Esophagus muscularis mucosa (tissue), 4 donors: ENCODE data around the gene UACA. TPM values are rescaled to one million over a fixed set of nuclear protein-coding genes. Genes with fewer than 3 reads are reported as not detected.

Source experiments
- DNase-seq: peaks from one replicate; pipeline ENCODE4 v3.0.0-alpha.2; 2017; ENCODE audit errors: extremely low spot score
- H3K27ac ChIP-seq, 4 donors: fragments of 200-600 bp; sonication (generic); replicated peaks in 1 of 4; 1 replicate in 3 of 4; 2 replicates in 1 of 4; pipeline ENCODE4 v1.5.1; 2016 to 2019; ENCODE audit warnings: mild to moderate bottlenecking in 1 of 4
- H3K27me3 ChIP-seq, 4 donors: fragments of 200-600 bp; sonication (generic); one replicate each; pipeline versions ENCODE4 v1.5.1 to v1.6.0; 2016 to 2019
- H3K36me3 ChIP-seq, 4 donors: fragments of 200-600 bp; sonication (generic); one replicate each; pipeline ENCODE4 v1.5.1; 2016 to 2019
- H3K4me1 ChIP-seq, 4 donors: fragments of 200-600 bp; sonication (generic); one replicate each; pipeline ENCODE4 v1.5.1; 2016 to 2019
- H3K4me3 ChIP-seq, 4 donors: fragments of 200-600 bp; sonication (generic); 1 replicate in 2 of 4; 2 replicates in 2 of 4; pipeline ENCODE4 v1.5.1; 2016 to 2019; ENCODE audit warnings: mild to moderate bottlenecking in 4 of 4, moderate library complexity in 1 of 4
- H3K9me3 ChIP-seq, 4 donors: fragments of 200-600 bp; sonication (generic); 1 replicate in 3 of 4; 2 replicates in 1 of 4; pipeline ENCODE4 v1.5.1; 2016 to 2019
- CTCF ChIP-seq, 3 experiments: fragments of 200-600 bp in 2 of 3; fragments of 450-650 bp in 1 of 3; sonication (generic) in 2 of 3; IDR thresholded peaks; one replicate each; pipeline ENCODE4 v1.5.1; 2017 to 2019; ENCODE audit warnings: antibody characterized with exemption in 3 of 3, mild to moderate bottlenecking in 2 of 3, moderate library complexity in 1 of 3
- EP300 ChIP-seq: sonication (generic); formaldehyde crosslinking; IDR thresholded peaks from one replicate; pipeline ENCODE4 v1.6.1; 2017; ENCODE audit warnings: antibody characterized with exemption
- POLR2A ChIP-seq: fragments of 450-650 bp; IDR thresholded peaks from one replicate; pipeline ENCODE4 v1.6.1; 2017; ENCODE audit warnings: antibody characterized with exemption, moderate library complexity, mild to moderate bottlenecking, low read depth
- POLR2AphosphoS5 ChIP-seq, 2 donors: sonication (generic); formaldehyde crosslinking; IDR thresholded peaks; one replicate each; pipeline ENCODE4 v1.6.1; 2017; ENCODE audit warnings: antibody characterized with exemption in 2 of 2
- WGBS: methylation state at CpG from one replicate; pipeline ENCODE4 v1.1.5; 2018; 5-methylcytosine and 5-hydroxymethylcytosine counted together
- intact Hi-C: fragments of 100-400 bp; cut with DNase I; formaldehyde crosslinking; loops from one replicate; pipeline ENCODE4 v1.15.1; 2023
- total RNA-seq, 4 donors: library from RNA; depleted of rRNA; stranded (reverse); fragments of >200 nt; gene quantifications; one replicate each; pipeline versions ENCODE4 v1.1.0 to v1.2.1, GENCODE V29; 2016

UACA gene
- total RNA-seq, 4 donors from 2014 or later = 23.9 to 40.7 (median 28.9) TPM

DNA sequence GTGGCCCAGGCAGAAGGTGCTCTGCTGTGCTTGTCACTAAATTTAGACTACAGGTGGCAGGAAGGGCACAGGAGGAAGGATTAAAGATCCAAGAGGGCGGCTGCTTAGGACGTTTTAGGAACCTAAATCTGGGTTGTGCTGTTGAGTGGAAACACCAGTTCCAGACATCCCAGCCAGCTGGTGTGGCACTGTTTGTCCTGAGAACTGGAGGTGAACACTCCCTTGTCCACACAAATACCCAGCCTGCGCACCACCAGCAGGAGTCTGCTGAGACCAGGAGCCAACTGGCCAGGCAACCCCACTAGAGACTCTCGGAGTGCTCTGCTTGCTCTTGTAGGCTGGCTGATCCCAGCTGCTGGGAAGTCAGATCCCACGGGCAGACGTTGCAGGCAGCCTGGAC is 30.3 kb upstream of the UACA start:
- H3K36me3 ChIP-seq = no peaks in the 10 kb centered on the region
- intact Hi-C loops = no loop called here
- TF ChIP-seq POLR2AphosphoS5 (IDR thresholded peaks at IDR 0.05) (no peak), EP300 (no peak), CTCF (IDR thresholded peaks at IDR 0.05) (no peak), POLR2A (no peak)
- H3K27me3 ChIP-seq = no peaks in the 10 kb centered on the region
- WGBS = 84% methylated on average over 6 of the region's 6 CpGs
- H3K9me3 ChIP-seq = no peaks in the 10 kb centered on the region
- no peak overlapping the region for H3K4me3 ChIP-seq
- H3K27ac ChIP-seq = no peak overlapping the region
- no peaks in the 10 kb centered on the region for H3K4me1 ChIP-seq
- no peak for DNase-seq

DNA sequence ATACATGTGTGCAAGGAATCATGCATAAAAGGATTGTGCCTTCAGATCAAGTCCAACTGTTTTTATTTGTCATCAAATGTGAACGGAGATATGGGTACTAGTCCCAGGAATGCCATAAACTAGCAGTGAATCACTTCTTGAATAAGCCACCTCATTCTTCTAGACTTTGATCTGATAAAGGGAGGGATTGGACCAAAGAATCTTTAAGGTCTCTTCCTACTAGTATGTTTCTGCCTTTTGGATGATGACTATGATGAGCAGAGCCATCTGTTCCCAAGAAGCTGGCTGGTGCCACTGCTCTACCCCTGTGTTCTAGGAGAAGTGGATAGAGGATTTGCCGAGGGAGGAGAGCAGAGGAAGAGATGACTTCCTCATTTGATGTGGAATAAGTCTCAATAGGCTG is 28.8 kb upstream of the UACA start:
- no peak overlapping the region for H3K27ac ChIP-seq
- TF ChIP-seq POLR2AphosphoS5 (IDR thresholded peaks at IDR 0.05) = no peak
- no peak for TF ChIP-seq EP300
- no peak for TF ChIP-seq POLR2A
- intact Hi-C loops = no loop called here
- H3K27me3 ChIP-seq = no peaks in the 10 kb centered on the region
- H3K36me3 ChIP-seq = no peaks in the 10 kb centered on the region
- no peak overlapping the region for H3K4me3 ChIP-seq
- 87% methylated on average over 2 of the region's 2 CpGs for WGBS
- no peak for DNase-seq
- H3K9me3 ChIP-seq = no peaks in the 10 kb centered on the region
- no peaks in the 10 kb centered on the region for H3K4me1 ChIP-seq

DNA sequence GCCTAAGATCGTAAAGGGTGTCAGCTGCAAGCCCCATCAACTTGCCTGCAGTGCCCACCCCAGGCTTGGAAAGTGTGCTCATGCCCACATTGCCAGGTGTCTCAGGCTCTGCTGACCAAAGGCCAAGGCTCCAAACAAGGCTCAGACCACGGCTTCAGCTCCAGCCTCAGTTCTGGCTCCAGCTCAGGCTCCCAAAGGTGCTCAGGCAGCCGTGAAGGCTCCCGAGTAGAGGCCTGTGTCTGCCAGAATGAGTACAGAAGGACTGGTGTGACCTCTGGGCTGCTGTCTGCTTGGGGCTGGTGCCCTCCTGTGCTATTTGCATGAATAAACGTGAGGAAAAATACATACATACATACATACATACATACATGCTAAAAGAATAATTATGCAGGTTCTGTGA is 27.9 kb upstream of the UACA start:
- H3K36me3 ChIP-seq = no peaks in the 10 kb centered on the region
- no peak overlapping the region for H3K4me3 ChIP-seq
- 94% methylated on average over 4 of the region's 5 CpGs for WGBS
- no peaks in the 10 kb centered on the region for H3K4me1 ChIP-seq
- no peaks in the 10 kb centered on the region for H3K9me3 ChIP-seq
- no peak for DNase-seq
- intact Hi-C loops = no loop called here
- no peaks in the 10 kb centered on the region for H3K27me3 ChIP-seq
- H3K27ac ChIP-seq = no peak overlapping the region
- TF ChIP-seq EP300 = no peak
- TF ChIP-seq POLR2AphosphoS5 (IDR thresholded peaks at IDR 0.05) = no peak
- TF ChIP-seq CTCF (IDR thresholded peaks at IDR 0.05) = no peak
- TF ChIP-seq POLR2A = no peak

DNA sequence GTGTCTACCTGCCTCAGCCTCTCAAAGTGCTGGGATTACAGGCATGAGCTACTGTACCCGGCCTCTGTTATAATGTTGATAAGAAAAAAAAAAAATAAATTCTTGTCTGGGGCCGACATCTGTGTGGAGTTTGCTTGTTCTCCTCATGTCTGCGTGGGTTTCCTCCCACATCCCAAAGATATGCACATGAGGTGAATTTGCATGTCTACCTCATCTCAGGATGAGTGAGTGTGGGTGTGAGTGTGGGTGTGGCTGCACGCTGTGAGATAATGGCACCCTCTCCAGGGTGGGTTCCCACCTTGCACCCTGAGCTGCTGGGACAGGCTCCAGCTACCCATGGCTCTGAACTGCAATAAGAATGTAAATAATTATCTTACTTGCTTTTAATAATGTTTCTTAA is 25.9 kb upstream of the UACA start:
- intact Hi-C loops = no loop called here

More for the DNA sequence above, 25.9 kb upstream of the UACA start:
- TF ChIP-seq CTCF (IDR thresholded peaks at IDR 0.05) = no peak
- no peak for TF ChIP-seq POLR2AphosphoS5 (IDR thresholded peaks at IDR 0.05)
- TF ChIP-seq POLR2A = no peak
- no peak for TF ChIP-seq EP300
- Histone ChIP-seq H3K9me3 (no peaks in the 10 kb centered on the region), H3K27ac (no peak overlapping the region), H3K27me3 (no peaks in the 10 kb centered on the region), H3K4me3 (no peak overlapping the region), H3K4me1 (no peaks in the 10 kb centered on the region), H3K36me3 (no peaks in the 10 kb centered on the region)
- DNase-seq = no peak
- 61% methylated on average over 4 of the region's 4 CpGs for WGBS
